HCT116 (cell line): ENCODE results near the gene TRIM65. TPM values are rescaled to one million over a fixed set of nuclear protein-coding genes. Genes with fewer than 3 reads are reported as not detected.

ENCODE experiments used
- ATAC-seq: fragments of 200-7000 bp; cut with Tn5 transposase; 2 replicates; pipeline ENCODE4 v1.9.1; 2020; ENCODE audit warnings: mild to moderate bottlenecking, moderate library complexity
- BruUV-seq: library from RNA; stranded (reverse); fragments of 400-500 nt; replicated peaks from 2 replicates; lab custom pipeline; 2021; lab: Mats Ljungman, UMichigan
- CTCF ChIA-PET: fragments of 300-600 bp; sonication (Branson Sonifier 250); formaldehyde crosslinking; loops from one replicate; lab custom pipeline; 2021; ENCODE audit warnings: antibody characterized with exemption; lab: Charles Lee
- POLR2A ChIA-PET: fragments of 300-600, 350-600 bp; sonication (Branson Sonifier 250); formaldehyde crosslinking; loops from one replicate; lab custom pipeline; 2021; ENCODE audit warnings: antibody characterized with exemption; lab: Charles Lee
- RAD21 ChIA-PET, 2 experiments: fragments of 300-600 bp; sonication (Branson Sonifier 250); formaldehyde crosslinking; loops; one replicate each; lab custom pipeline; 2023; ENCODE audit warnings: low total read pairs in 2 of 2; ENCODE audit not compliant: uncharacterized antibody in 2 of 2, unreplicated experiment in 2 of 2, low non-redundant PET in 1 of 2; lab: Charles Lee
- DNase-seq: peaks from one replicate; pipeline ENCODE4 v3.0.0-alpha.2; 2010; ENCODE audit warnings: low read depth, low spot score
- H2AFZ ChIP-seq: fragments of 200-600 bp; shearing (Covaris generic), sonication (generic); 2 replicates; pipeline ENCODE4 v1.6.1; 2017; ENCODE audit warnings: low read depth, mixed run types, mixed read lengths, antibody characterized with exemption, low read length; ENCODE audit not compliant: poor library complexity, severe bottlenecking
- H3K27ac ChIP-seq: 2 replicates; pipeline ENCODE4 v1.5.1; 2012; ENCODE audit warnings: low read depth, low read length
- H3K27me3 ChIP-seq: fragments of 200-600 bp; sonication (generic); 2 replicates; pipeline ENCODE4 v1.6.1; 2016; ENCODE audit warnings: mixed run types, low read length, mixed read lengths; ENCODE audit not compliant: insufficient read depth
- H3K36me3 ChIP-seq, 2 experiments: fragments of 200-500 bp in 1 of 2; fragments of 200-600 bp in 1 of 2; sonication (Bioruptor generic) in 1 of 2; sonication (generic) in 1 of 2; 2 replicates each; pipeline versions ENCODE4 v1.5.1 to v1.6.1; 2014 to 2016; ENCODE audit warnings: low read length in 2 of 2, inconsistent platforms in 1 of 2, mixed read lengths in 1 of 2, mixed run types in 1 of 2; ENCODE audit not compliant: insufficient read depth in 2 of 2, control insufficient read depth in 1 of 2
- H3K4me1 ChIP-seq, 2 experiments: fragments of 200-600 bp in 1 of 2; sonication (generic) in 1 of 2; 2 replicates each; pipeline versions ENCODE4 v1.5.1 to v1.6.1; 2012 to 2017; ENCODE audit warnings: low read length in 2 of 2, inconsistent platforms in 1 of 2, mild to moderate bottlenecking in 1 of 2, mixed read lengths in 1 of 2, mixed run types in 1 of 2, moderate library complexity in 1 of 2; ENCODE audit not compliant: insufficient read depth in 2 of 2, control insufficient read depth in 1 of 2
- H3K4me2 ChIP-seq: fragments of 200-600 bp; sonication (generic); 2 replicates; pipeline ENCODE4 v1.6.1; 2017; ENCODE audit warnings: mixed run types, low read length, mixed read lengths
- H3K4me3 ChIP-seq, 2 experiments: fragments of 200-600 bp in 1 of 2; sonication (generic) in 1 of 2; replicated peaks in 1 of 2; 2 replicates each; pipeline ENCODE4 v1.5.1; 2011 to 2016; ENCODE audit warnings: low read length in 2 of 2, control low read depth in 1 of 2, low read depth in 1 of 2, mild to moderate bottlenecking in 1 of 2, mixed read lengths in 1 of 2, mixed run types in 1 of 2
- H3K79me2 ChIP-seq: fragments of 200-600 bp; sonication (generic); 2 replicates; pipeline ENCODE4 v1.6.1; 2017; ENCODE audit warnings: mild to moderate bottlenecking, mixed run types, low read length, moderate library complexity, mixed read lengths; ENCODE audit not compliant: insufficient read depth
- H3K9ac ChIP-seq: fragments of 200-600 bp; sonication (generic); 2 replicates; pipeline ENCODE4 v1.6.1; 2016; ENCODE audit warnings: low read length, mixed read lengths
- H3K9me2 ChIP-seq: fragments of 200-600 bp; sonication (generic), shearing (Covaris generic); 2 replicates; pipeline ENCODE4 v1.6.1; 2017; ENCODE audit warnings: mixed run types, mild to moderate bottlenecking, moderate library complexity; ENCODE audit not compliant: insufficient read depth
- H3K9me3 ChIP-seq, 2 experiments: fragments of 200-500 bp in 1 of 2; fragments of 200-600 bp in 1 of 2; sonication (Bioruptor generic) in 1 of 2; sonication (generic) in 1 of 2; 2 replicates each; pipeline ENCODE4 v1.6.1; 2014 to 2017; ENCODE audit warnings: low read length in 2 of 2, mixed read lengths in 2 of 2, inconsistent platforms in 1 of 2, low read depth in 1 of 2, mild to moderate bottlenecking in 1 of 2, mixed run types in 1 of 2, moderate library complexity in 1 of 2; ENCODE audit not compliant: control insufficient read depth in 1 of 2, insufficient read depth in 1 of 2
- H4K20me1 ChIP-seq: fragments of 200-600 bp; sonication (generic), shearing (Covaris generic); 2 replicates; pipeline ENCODE4 v1.6.1; 2017; ENCODE audit warnings: mixed run types, mild to moderate bottlenecking, moderate library complexity; ENCODE audit not compliant: insufficient read depth
- ATF3 ChIP-seq: IDR thresholded peaks from 2 replicates; pipeline ENCODE4 v1.6.1; 2012
- CEBPB ChIP-seq: IDR thresholded peaks from 2 replicates; pipeline ENCODE4 v1.6.1; 2012; ENCODE audit warnings: low read depth
- CTCF ChIP-seq, 3 experiments: fragments of 200-600 bp in 1 of 3; sonication (generic) in 1 of 3; IDR thresholded peaks in 2 of 3; conservative IDR thresholded peaks in 1 of 3; 2 replicates each; pipeline ENCODE4 v1.5.1; 2012 to 2017; ENCODE audit warnings: low read depth in 2 of 3, low read length in 2 of 3, antibody characterized with exemption in 1 of 3, borderline replicate concordance in 1 of 3, control low read depth in 1 of 3, mild to moderate bottlenecking in 1 of 3, mixed read lengths in 1 of 3, mixed run types in 1 of 3, moderate library complexity in 1 of 3; ENCODE audit not compliant: insufficient read depth in 1 of 3
- EGR1 ChIP-seq: IDR thresholded peaks from 2 replicates; pipeline ENCODE4 v1.6.1; 2012; ENCODE audit warnings: low read depth
- ELF1 ChIP-seq: IDR thresholded peaks from 2 replicates; pipeline ENCODE4 v1.6.1; 2012; ENCODE audit warnings: low read depth, borderline replicate concordance
- EZH2 ChIP-seq: fragments of 200-600 bp; sonication (generic); IDR thresholded peaks from 2 replicates; pipeline ENCODE4 v1.6.1; 2017; ENCODE audit warnings: antibody characterized with exemption, mixed run types
- FOSL1 ChIP-seq: IDR thresholded peaks from 2 replicates; pipeline ENCODE4 v1.6.1; 2012; ENCODE audit warnings: low read depth
- JUND ChIP-seq: IDR thresholded peaks from 2 replicates; pipeline ENCODE4 v1.6.1; 2012
- MAX ChIP-seq: IDR thresholded peaks from 2 replicates; pipeline ENCODE4 v1.6.1; 2012
- POLR2A ChIP-seq: IDR thresholded peaks from 2 replicates; pipeline ENCODE4 v1.7.0; 2011; ENCODE audit warnings: borderline replicate concordance; ENCODE audit not compliant: insufficient read depth, insufficient read length; ENCODE audit errors: extremely low read depth
- POLR2AphosphoS5 ChIP-seq: IDR thresholded peaks from 2 replicates; pipeline ENCODE4 v1.6.1; 2011; ENCODE audit warnings: mild to moderate bottlenecking, low read depth, low read length, moderate library complexity
- REST ChIP-seq: IDR thresholded peaks from 2 replicates; pipeline ENCODE4 v1.6.1; 2012; ENCODE audit warnings: low read depth
- SIN3A ChIP-seq: IDR thresholded peaks from 2 replicates; pipeline ENCODE4 v1.6.1; 2012; ENCODE audit warnings: low read depth
- SP1 ChIP-seq: IDR thresholded peaks from 2 replicates; pipeline ENCODE4 v1.6.1; 2012; ENCODE audit warnings: low read depth
- YY1 ChIP-seq: IDR thresholded peaks from 2 replicates; pipeline ENCODE4 v1.6.1; 2011; ENCODE audit warnings: low read length, low read depth, moderate library complexity, mild to moderate bottlenecking; ENCODE audit not compliant: insufficient replicate concordance; ENCODE audit errors: extremely low read depth
- ZFX ChIP-seq: fragments of 450-650 bp; IDR thresholded peaks from 2 replicates; pipeline ENCODE4 v1.6.1; 2017
- ZNF274 ChIP-seq: fragments of 200-500 bp; sonication (Bioruptor generic); IDR thresholded peaks from 2 replicates; pipeline ENCODE4 v1.6.1; 2014; ENCODE audit warnings: mild to moderate bottlenecking, low read depth, low read length, inconsistent platforms
- intact Hi-C: fragments of 100-400 bp; cut with micrococcal nuclease; formaldehyde crosslinking; loops from 2 replicates; pipeline ENCODE4 v1.10.0; 2022
- total RNA-seq: library from RNA; stranded (reverse); gene quantifications from one replicate; pipeline ENCODE4 v1.2.1, GENCODE V29; 2021; ENCODE audit not compliant: unreplicated experiment

TRIM65 gene
- total RNA-seq, 1 experiment from 2014 or later = 53.0 TPM

- TF ChIP-seq MAX (no peak), FOSL1 (no peak), POLR2AphosphoS5 (no peak)
These were observed 22.2 kb downstream of the TRIM65 start (continued) for GRCh38 chr17:75874323-75875181.

GRCh38 chr17:75873587-75874322, 23.0 kb downstream of the TRIM65 start:
- BruUV-seq = no TSS peak

More at GRCh38 chr17:75873587-75874322, 23.0 kb downstream of the TRIM65 start:
- H2AFZ ChIP-seq = no peak overlapping the region
- ATAC-seq (no peak), DNase-seq (no peak)
- H4K20me1 ChIP-seq = no peaks in the 10 kb centered on the region
- H3K4me3 ChIP-seq = no peak overlapping the region
- peak overlapping the region; percentile 73; the same call in 1 of the 2 replicates for H3K4me2 ChIP-seq
- peak overlapping the region; percentile 19; the same call in 1 of the 2 replicates for H3K9ac ChIP-seq
- TF ChIP-seq ZFX (no peak), SP1 (no peak), POLR2AphosphoS5 (no peak), JUND (no peak), ATF3 (no peak), ZNF274 (no peak), EZH2 (no peak), POLR2A (no peak), REST (no peak), MAX (no peak), CEBPB (no peak), YY1 (no peak), CTCF (IDR thresholded peaks at IDR 0.05 in 2 of 3, conservative IDR thresholded peaks at IDR 0.05 in 1 of 3; ENCODE audit: borderline replicate concordance in 1 of 3, insufficient read depth in 1 of 3, low read depth in 2 of 3, low read length in 2 of 3) (no peak), FOSL1 (no peak), ELF1 (no peak), SIN3A (no peak), EGR1 (no peak)
- no peaks in the 10 kb centered on the region for H3K27me3 ChIP-seq
- no peaks in the 10 kb centered on the region for H3K9me2 ChIP-seq
- peaks cover 69 to 87% of the 10 kb centered on the region in 2 experiments for H3K4me1 ChIP-seq
- H3K79me2 ChIP-seq = peaks cover 27% of the 10 kb centered on the region
- H3K27ac ChIP-seq = peak overlapping the region; percentile 99
- no peaks in the 10 kb centered on the region for H3K9me3 ChIP-seq
- ChIA-PET CTCF (interaction anchor here (1.4 to 6.3 kb wide), 4 partner anchors 9 to 18 kb away, joined by 3 to 57 read pairs (median 32); partner anchors contain the start of gene WBP2), POLR2A (interaction anchor here (0.5 to 5.0 kb wide), 4 partner anchors 17 to 97 kb away, joined by 4 to 27 read pairs (median 10); a partner anchor contains a TSS), RAD21 (no interaction called here)
- peaks cover 0 to 4% of the 10 kb centered on the region in 2 experiments; a peak in 1 of 4 replicates for H3K36me3 ChIP-seq
- intact Hi-C loops = no loop called here
